Tibial artery (tissue), 4 donors: ENCODE measurements around the gene TMEM190.
"Not testable (repeated sequence)": the region's sequence is repeated elsewhere in the genome, so short reads cannot be mapped to it uniquely, and the experiment has no call there.

ENCODE experiments used
- DNase-seq, 2 donors: peaks; one replicate each; pipeline ENCODE4 v3.0.0-alpha.2; 2019
- H3K27ac ChIP-seq, 2 donors: fragments of 200-600 bp; sonication (generic) in 1 of 2; 1 replicate in 1 of 2; 2 replicates in 1 of 2; pipeline ENCODE4 v1.5.1; 2018 to 2019; ENCODE audit warnings: mild to moderate bottlenecking in 1 of 2
- H3K27me3 ChIP-seq, 2 donors: fragments of 200-600 bp; sonication (generic) in 1 of 2; one replicate each; pipeline versions ENCODE4 v1.5.1 to v1.6.0; 2016 to 2019
- H3K36me3 ChIP-seq, 3 donors: fragments of 200-600 bp; sonication (generic) in 2 of 3; one replicate each; pipeline ENCODE4 v1.5.1; 2016 to 2019; ENCODE audit warnings: mild to moderate bottlenecking in 2 of 3
- H3K4me1 ChIP-seq, 4 donors: fragments of 200-600 bp; sonication (generic) in 2 of 4; 1 replicate in 3 of 4; 2 replicates in 1 of 4; pipeline ENCODE4 v1.5.1; 2016 to 2019
- H3K4me3 ChIP-seq, 2 donors: fragments of 200-600 bp; sonication (generic) in 1 of 2; 1 replicate in 1 of 2; 2 replicates in 1 of 2; pipeline ENCODE4 v1.5.1; 2018 to 2019; ENCODE audit warnings: mild to moderate bottlenecking in 2 of 2
- H3K9me3 ChIP-seq, 3 donors: fragments of 200-600 bp; sonication (generic) in 1 of 3; one replicate each; pipeline ENCODE4 v1.5.1; 2016 to 2019
- intact Hi-C: fragments of 100-400 bp; cut with DNase I; formaldehyde crosslinking; loops from one replicate; pipeline ENCODE4 v1.15.0; 2023; ENCODE audit warnings: low total_unique reads
- TF ChIP-seq, protein P1 (sequence below), 2 experiments: fragments of 200-600 bp in 1 of 2; fragments of 450-650 bp in 1 of 2; IDR thresholded peaks; one replicate each; pipeline ENCODE4 v1.5.1; 2017 to 2019; ENCODE audit warnings: antibody characterized with exemption in 2 of 2, mild to moderate bottlenecking in 1 of 2, moderate library complexity in 1 of 2

Gene TMEM190

DNA sequence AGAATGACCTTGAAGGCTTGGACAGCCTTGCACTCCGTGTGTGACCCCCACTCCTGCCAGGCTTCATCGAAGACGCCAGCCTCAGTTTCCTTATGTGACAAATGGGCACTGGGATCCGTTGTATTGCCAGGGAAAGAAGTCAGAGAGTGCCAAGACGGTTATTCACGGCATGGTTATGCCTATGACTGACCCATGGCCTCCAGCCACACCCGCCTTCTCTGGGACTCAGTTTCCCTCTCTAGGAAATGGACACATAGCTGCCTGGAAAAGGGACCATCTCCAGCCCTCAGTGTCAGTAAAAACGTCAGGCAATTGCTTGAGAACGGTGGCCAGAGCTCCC is 31.9 kb downstream of the TMEM190 start:
- H3K4me1 ChIP-seq = peaks cover 8 to 24% (median 16%) of the 10 kb centered on the region in 4 donors
- intact Hi-C loops = loop anchor here (10.0 kb wide), 1 partner anchor 226 kb away; no protein-coding TSS in a partner anchor
- TF ChIP-seq, protein P1, sequence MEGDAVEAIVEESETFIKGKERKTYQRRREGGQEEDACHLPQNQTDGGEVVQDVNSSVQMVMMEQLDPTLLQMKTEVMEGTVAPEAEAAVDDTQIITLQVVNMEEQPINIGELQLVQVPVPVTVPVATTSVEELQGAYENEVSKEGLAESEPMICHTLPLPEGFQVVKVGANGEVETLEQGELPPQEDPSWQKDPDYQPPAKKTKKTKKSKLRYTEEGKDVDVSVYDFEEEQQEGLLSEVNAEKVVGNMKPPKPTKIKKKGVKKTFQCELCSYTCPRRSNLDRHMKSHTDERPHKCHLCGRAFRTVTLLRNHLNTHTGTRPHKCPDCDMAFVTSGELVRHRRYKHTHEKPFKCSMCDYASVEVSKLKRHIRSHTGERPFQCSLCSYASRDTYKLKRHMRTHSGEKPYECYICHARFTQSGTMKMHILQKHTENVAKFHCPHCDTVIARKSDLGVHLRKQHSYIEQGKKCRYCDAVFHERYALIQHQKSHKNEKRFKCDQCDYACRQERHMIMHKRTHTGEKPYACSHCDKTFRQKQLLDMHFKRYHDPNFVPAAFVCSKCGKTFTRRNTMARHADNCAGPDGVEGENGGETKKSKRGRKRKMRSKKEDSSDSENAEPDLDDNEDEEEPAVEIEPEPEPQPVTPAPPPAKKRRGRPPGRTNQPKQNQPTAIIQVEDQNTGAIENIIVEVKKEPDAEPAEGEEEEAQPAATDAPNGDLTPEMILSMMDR (IDR thresholded peaks at IDR 0.05) = no peak
- H3K27ac ChIP-seq = peak overlapping the region; percentile 97
- DNase-seq = no peak
- peak overlapping the region; percentile 72 to 92 for H3K4me3 ChIP-seq
- H3K36me3 ChIP-seq = peaks cover 9 to 26% (median 21%) of the 10 kb centered on the region in 3 donors
- no peaks in the 10 kb centered on the region for H3K27me3 ChIP-seq
- H3K9me3 ChIP-seq = no peaks in the 10 kb centered on the region

- not testable (repeated sequence) for H3K9me3 ChIP-seq, H3K4me3 ChIP-seq, H3K27me3 ChIP-seq, DNase-seq
- Histone ChIP-seq H3K4me1 (peaks cover 8 to 24% (median 16%) of the 10 kb centered on the region in 4 donors), H3K36me3 (peaks cover 3 to 19% (median 15%) of the 10 kb centered on the region in 3 donors), H3K27ac (peak overlapping the region in 1 of 2 donors; percentile 97)
- intact Hi-C loops = loop anchor here (10.0 kb wide), 1 partner anchor 226 kb away; no protein-coding TSS in a partner anchor
Measured at GRCh38 chr19:55409179-55409578, 32.6 kb downstream of the TMEM190 start.

DNA sequence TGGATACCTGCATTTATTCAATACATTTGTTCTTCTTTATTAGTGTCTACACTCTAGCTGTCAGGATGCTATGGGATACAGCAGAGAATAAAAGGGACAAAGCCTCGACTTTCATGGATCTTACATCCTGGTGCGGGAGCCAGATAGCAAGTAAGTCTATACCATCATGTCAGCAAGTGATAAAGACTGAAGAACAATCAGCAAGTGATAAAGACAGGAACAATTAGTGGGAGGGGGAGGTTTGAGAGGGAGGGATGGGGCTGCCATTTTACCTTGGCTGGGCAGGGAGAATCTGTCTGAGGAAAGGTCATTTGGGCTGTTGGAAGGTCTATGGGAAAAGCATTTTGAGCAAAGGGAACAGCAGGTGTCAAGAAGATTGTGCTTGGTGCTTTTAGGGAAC is 33.5 kb downstream of the TMEM190 start:
- TF ChIP-seq, protein P1 (IDR thresholded peaks at IDR 0.05) = no peak
- intact Hi-C loops = loop anchor here (10.0 kb wide), 1 partner anchor 115 kb away; no protein-coding TSS in a partner anchor
- Histone ChIP-seq H3K4me1 (peaks cover 8 to 24% (median 16%) of the 10 kb centered on the region in 4 donors), H3K27me3 (no peaks in the 10 kb centered on the region), H3K9me3 (no peaks in the 10 kb centered on the region), H3K36me3 (peaks cover 0 to 10% (median 9%) of the 10 kb centered on the region in 3 donors), H3K27ac (no peak overlapping the region), H3K4me3 (no peak overlapping the region)
- DNase-seq = no peak

GRCh38 chr19:55418185-55418584 is 41.6 kb downstream of the TMEM190 start:
- intact Hi-C loops = loop anchor here (10.0 kb wide), 1 partner anchor 123 kb away; no protein-coding TSS in a partner anchor
- Histone ChIP-seq H3K4me3 (no peak overlapping the region), H3K4me1 (no peaks in the 10 kb centered on the region), H3K27ac (no peak overlapping the region), H3K27me3 (peaks cover 0 to 44% of the 10 kb centered on the region in 2 donors), H3K36me3 (no peaks in the 10 kb centered on the region), H3K9me3 (no peaks in the 10 kb centered on the region)
- DNase-seq = no peak
- TF ChIP-seq, protein P1 (IDR thresholded peaks at IDR 0.05) = peak; percentile 47 to 48

DNA sequence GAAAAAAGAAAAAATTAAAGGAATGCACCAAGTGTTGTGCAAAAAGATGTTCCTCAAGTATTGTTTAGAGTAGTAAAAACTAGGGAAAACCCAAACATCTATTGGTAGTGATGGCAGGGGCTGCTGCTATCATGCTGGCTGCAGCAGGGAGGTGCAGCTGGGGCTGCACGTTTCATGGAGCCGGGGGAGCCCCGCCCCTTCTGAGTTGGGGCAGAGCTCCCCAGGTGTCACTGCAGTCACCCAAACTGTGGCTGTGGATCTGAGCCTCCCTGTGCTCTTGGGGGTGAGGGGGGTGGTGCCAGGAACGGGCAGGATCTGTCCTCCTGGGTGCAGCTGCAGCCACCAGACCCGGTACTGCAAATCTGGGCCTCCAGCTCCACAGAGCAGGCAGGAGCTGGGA is 42.5 kb downstream of the TMEM190 start:
- Histone ChIP-seq H3K36me3 (no peaks in the 10 kb centered on the region), H3K4me3 (no peak overlapping the region), H3K27ac (no peak overlapping the region), H3K9me3 (no peaks in the 10 kb centered on the region), H3K27me3 (peaks cover 0 to 50% of the 10 kb centered on the region in 2 donors), H3K4me1 (no peaks in the 10 kb centered on the region)
- DNase-seq = no peak
- TF ChIP-seq, protein P1 (IDR thresholded peaks at IDR 0.05) = no peak
- intact Hi-C loops = loop anchor here (10.0 kb wide), 1 partner anchor 124 kb away; no protein-coding TSS in a partner anchor

DNA sequence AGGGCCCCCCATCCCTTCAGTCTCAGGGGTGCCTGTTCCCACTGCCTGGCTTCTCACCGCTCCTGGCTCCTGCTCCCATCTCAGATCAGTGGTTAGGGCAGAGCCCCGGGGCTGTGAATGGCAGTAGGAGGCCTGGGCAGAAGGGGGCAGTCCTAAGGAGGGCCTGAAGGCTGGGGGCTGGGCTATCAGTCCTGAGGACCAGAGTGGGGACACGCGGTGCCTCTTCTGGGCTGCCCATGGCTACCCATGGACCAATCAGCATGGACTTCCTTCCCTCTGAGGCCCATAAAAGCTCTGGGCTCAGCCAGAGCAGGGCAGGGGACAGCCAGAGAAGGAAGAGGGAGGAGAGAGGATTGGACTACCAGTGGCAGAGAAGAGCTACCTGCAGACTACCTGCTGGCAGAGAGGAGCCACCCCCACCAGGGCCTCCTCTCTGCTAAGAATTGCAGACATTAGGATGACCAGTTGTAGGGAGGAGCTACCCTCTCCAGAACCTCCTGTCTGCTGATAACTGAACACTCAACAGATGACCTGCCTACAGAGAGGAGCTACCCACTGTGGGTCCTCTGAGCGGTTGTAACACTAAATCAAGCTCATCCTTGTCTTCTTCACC is 43.1 kb downstream of the TMEM190 start:
- TF ChIP-seq, protein P1 (IDR thresholded peaks at IDR 0.05) = no peak
- intact Hi-C loops = loop anchor here (10.0 kb wide), 1 partner anchor 125 kb away; no protein-coding TSS in a partner anchor
- Histone ChIP-seq H3K4me3 (no peak overlapping the region), H3K27me3 (peaks cover 0 to 56% of the 10 kb centered on the region in 2 donors), H3K4me1 (no peaks in the 10 kb centered on the region), H3K36me3 (no peaks in the 10 kb centered on the region), H3K9me3 (no peaks in the 10 kb centered on the region), H3K27ac (no peak overlapping the region)
- DNase-seq = no peak

GRCh38 chr19:55421281-55421680 is 44.7 kb downstream of the TMEM190 start:
- H3K27ac ChIP-seq, H3K36me3 ChIP-seq, intact Hi-C loops, H3K4me3 ChIP-seq, H3K9me3 ChIP-seq, DNase-seq, H3K4me1 ChIP-seq: not testable (repeated sequence)
- H3K27me3 ChIP-seq = peaks cover 0 to 56% of the 10 kb centered on the region in 2 donors
